Erythroblast (primary cell): Measurements from ENCODE around the gene FRS2.
A peak's percentile ranks its signal among the peaks of the same experiment; 100 is the strongest.

ENCODE experiments used
- DNase-seq, 2 experiments: peaks; one replicate each; lab custom pipeline; 2025; lab: John Stamatoyannopoulos, UW
- GATA1 ChIP-seq: IDR thresholded peaks from 2 replicates; pipeline ENCODE4 v1.6.1; 2011; ENCODE audit warnings: low read depth, mild to moderate bottlenecking, control low read depth, low read length, moderate library complexity
- POLR2A ChIP-seq: IDR thresholded peaks from 2 replicates; pipeline ENCODE4 v1.6.1; 2011; ENCODE audit warnings: mild to moderate bottlenecking, low read length

The FRS2 gene

GRCh38 chr12:69471667-69472385 is 1.6 kb downstream of the FRS2 start:
- TF ChIP-seq GATA1 (no peak), POLR2A (no peak)

GRCh38 chr12:69473262-69473661 is 3.1 kb downstream of the FRS2 start:
- DNase-seq, result no peak
- no peak for TF ChIP-seq GATA1
- TF ChIP-seq POLR2A, result no peak

More at GRCh38 chr12:69471667-69472385, 1.6 kb downstream of the FRS2 start:
- DNase-seq, result peak; percentile 20 to 23

GRCh38 chr12:69474456-69474855 is 4.3 kb downstream of the FRS2 start:
- DNase-seq, result no peak
- TF ChIP-seq GATA1, result no peak
- no peak for TF ChIP-seq POLR2A

GRCh38 chr12:69475237-69475975 is 5.2 kb downstream of the FRS2 start:
- no peak for TF ChIP-seq GATA1
- TF ChIP-seq POLR2A, result no peak
- DNase-seq, result no peak

GRCh38 chr12:69476276-69477017 is 6.3 kb downstream of the FRS2 start:
- no peak for TF ChIP-seq GATA1
- peak; percentile 22 for DNase-seq

GRCh38 chr12:69479675-69480074 is 9.5 kb downstream of the FRS2 start:
- no peak for DNase-seq
- TF ChIP-seq GATA1, result no peak
- TF ChIP-seq POLR2A, result no peak

- no peak for DNase-seq
- no peak for TF ChIP-seq POLR2A
- TF ChIP-seq GATA1, result no peak
Observed at GRCh38 chr12:69480698-69481097, 10.5 kb downstream of the FRS2 start.

- no peak for TF ChIP-seq POLR2A
- TF ChIP-seq GATA1, result no peak
- no peak for DNase-seq
Observed at GRCh38 chr12:69481133-69481532, 10.9 kb downstream of the FRS2 start.

- TF ChIP-seq GATA1, result no peak
- no peak for TF ChIP-seq POLR2A
Observed at GRCh38 chr12:69483700-69484099, 13.5 kb downstream of the FRS2 start.

GRCh38 chr12:69484428-69484827 is 14.2 kb downstream of the FRS2 start:
- peak; percentile 6 to 26 for DNase-seq
- no peak for TF ChIP-seq GATA1
- TF ChIP-seq POLR2A, result no peak

More at GRCh38 chr12:69483700-69484099, 13.5 kb downstream of the FRS2 start:
- DNase-seq, result no peak

- TF ChIP-seq POLR2A, result no peak
- TF ChIP-seq GATA1, result no peak
- no peak for DNase-seq
Observed at GRCh38 chr12:69490920-69491643, 20.9 kb downstream of the FRS2 start.

- DNase-seq, result no peak
- TF ChIP-seq POLR2A, result no peak
- no peak for TF ChIP-seq GATA1
Observed at GRCh38 chr12:69492739-69493138, 22.6 kb downstream of the FRS2 start.

- DNase-seq, result no peak
- no peak for TF ChIP-seq POLR2A
- no peak for TF ChIP-seq GATA1
Observed at GRCh38 chr12:69495071-69495470, 24.9 kb downstream of the FRS2 start.
